ENCODE results near the gene CYB5R2.

GRCh38 chr11:7621090-7621489 is 52.2 kb downstream of the CYB5R2 start:
- TF ChIP-seq, protein P1, sequence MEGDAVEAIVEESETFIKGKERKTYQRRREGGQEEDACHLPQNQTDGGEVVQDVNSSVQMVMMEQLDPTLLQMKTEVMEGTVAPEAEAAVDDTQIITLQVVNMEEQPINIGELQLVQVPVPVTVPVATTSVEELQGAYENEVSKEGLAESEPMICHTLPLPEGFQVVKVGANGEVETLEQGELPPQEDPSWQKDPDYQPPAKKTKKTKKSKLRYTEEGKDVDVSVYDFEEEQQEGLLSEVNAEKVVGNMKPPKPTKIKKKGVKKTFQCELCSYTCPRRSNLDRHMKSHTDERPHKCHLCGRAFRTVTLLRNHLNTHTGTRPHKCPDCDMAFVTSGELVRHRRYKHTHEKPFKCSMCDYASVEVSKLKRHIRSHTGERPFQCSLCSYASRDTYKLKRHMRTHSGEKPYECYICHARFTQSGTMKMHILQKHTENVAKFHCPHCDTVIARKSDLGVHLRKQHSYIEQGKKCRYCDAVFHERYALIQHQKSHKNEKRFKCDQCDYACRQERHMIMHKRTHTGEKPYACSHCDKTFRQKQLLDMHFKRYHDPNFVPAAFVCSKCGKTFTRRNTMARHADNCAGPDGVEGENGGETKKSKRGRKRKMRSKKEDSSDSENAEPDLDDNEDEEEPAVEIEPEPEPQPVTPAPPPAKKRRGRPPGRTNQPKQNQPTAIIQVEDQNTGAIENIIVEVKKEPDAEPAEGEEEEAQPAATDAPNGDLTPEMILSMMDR (IDR thresholded peaks at IDR 0.05), result no peak
- no peak for TF ChIP-seq POLR2AphosphoS5 (IDR thresholded peaks at IDR 0.05)
